Activated T-cell treated with anti-CD3 and anti-CD28 coated beads, Interleukin-2, amount 50 U/mL, for 48 hours (primary cell): ENCODE results near the gene NKAIN2.
"Not testable (repeated sequence)": the region's sequence is repeated elsewhere in the genome, so short reads cannot be mapped to it uniquely, and the experiment has no call there.

Experiments used
- DNase-seq, 2 experiments: peaks; one replicate each; pipeline ENCODE4 v3.0.0-alpha.2; 2020

NKAIN2 gene

DNA sequence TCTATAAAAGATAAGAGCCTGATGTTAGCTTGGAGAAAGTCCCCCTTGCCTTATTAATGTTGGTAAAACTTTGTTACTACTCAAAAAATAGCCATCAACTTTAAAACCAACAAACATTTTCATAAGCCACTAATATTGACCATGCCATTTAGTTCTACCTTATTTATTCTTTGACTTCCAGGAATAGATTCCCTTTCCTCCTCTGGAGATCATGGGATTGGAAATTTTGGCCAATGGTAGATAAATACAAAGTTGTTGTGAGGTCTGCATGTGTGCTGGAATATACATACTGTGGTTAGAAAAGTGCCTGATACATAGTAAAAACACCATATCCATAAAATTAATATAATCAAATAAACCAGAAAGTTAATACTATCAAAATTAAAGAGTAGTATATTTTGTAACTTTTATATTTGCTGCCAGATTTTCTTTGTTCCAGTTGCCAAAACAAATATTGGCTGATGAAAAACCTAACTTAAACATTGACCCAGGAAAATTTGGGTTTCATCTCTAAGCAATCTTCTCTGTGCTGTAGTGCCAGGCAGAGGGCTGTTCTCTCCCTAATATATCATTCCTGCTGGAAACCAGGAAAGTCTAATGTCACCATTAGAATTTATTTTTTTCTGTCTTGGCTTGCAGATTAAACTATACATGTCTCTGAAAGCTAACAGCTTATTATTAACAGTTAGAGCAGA is 169.1 kb downstream of the NKAIN2 start:
- DNase-seq: no peak

DNA sequence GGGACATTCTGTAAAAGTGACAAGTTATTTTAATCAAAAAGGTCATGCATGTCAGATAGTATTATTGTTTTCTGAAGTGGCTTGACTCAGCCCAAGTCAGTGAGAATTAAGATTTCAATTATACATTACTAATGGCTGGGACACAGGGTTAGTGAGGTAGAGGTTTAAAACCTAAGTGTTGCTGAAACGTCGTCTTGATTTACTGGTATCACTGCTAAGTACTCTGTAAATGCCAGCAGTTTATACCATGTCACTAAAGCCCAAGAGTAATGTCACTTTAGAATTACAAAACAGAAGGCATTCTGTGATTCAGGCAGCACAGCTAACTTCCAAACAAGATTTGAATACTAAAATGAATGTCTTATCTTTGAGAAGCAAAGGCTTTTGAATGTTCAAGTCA is 176.6 kb downstream of the NKAIN2 start:
- DNase-seq: no peak

DNA sequence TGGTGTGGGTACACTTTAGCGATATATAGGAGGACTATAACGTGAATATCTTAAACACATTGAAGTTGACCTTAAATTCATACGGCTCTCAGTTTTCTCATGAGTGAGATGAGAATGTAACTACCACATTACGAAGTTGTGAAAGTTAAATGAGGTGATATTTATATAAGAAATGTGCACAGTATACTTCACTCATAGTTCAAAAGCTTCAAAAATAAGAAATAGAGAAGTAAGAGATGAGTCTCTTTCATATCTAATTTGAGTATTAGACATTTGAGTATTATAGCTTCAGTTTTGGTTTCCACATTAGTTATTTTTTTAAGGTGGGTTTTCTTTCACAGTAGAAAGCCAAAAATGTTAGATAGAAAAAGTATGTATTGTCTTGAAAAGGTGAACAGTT is 183.3 kb downstream of the NKAIN2 start:
- DNase-seq: no peak

DNA sequence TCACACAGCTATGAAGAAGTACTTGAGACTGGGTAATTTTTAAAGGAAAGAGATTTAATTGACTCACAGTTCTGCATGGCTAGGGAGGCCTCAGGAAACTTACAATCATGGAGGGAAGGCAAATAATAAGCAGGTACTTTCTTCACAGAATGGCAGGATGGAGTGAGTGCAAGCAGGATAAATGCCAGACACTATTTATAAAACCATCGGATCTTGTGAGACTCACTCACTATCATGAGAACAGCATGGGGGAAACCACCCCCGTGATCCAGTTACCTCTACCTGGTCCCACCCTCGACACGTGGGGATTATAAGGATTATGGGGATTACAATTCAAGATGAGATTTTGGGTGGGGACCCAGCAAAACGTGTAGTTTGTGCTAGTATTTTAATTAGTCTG is 186.3 kb downstream of the NKAIN2 start:
- DNase-seq: not testable (repeated sequence)

DNA sequence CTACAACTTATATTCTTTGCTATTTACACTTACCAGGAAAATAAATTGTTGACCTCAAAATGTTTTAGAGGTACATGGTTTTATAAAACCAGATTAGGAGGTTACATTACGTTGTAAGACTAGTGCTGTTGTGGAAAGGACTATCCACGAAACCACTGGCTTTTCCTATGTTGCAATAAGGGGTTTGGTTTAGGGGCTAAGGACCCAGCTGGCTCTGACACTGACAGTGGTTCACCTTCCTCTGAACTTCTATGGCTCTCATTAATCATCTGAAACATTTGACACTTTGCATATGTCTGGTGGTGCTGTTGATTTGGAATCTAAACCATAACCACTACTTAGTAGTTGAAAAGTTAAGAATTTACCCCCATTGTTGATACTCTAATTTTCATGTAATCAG is 186.7 kb downstream of the NKAIN2 start:
- DNase-seq: no peak

DNA sequence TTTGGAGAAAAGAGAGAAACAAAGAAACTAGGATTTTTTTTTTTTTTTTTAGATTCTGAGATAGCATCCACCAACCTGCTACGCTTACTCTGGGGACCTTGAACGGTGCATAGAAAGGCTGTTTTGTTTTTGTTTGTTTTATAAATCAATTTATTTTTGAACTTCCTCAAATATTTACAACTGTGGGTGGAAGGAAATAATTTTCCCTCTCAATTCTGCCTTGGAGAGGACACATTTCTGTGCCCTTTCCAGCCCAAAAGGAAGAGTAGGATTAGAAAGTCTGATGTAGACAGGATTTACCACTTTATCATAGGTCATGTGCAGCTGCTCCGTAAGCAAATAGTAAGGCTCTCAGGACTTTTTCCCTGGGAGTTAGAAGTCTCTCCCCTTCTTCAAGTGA is 190.5 kb downstream of the NKAIN2 start:
- no peak for DNase-seq

DNA sequence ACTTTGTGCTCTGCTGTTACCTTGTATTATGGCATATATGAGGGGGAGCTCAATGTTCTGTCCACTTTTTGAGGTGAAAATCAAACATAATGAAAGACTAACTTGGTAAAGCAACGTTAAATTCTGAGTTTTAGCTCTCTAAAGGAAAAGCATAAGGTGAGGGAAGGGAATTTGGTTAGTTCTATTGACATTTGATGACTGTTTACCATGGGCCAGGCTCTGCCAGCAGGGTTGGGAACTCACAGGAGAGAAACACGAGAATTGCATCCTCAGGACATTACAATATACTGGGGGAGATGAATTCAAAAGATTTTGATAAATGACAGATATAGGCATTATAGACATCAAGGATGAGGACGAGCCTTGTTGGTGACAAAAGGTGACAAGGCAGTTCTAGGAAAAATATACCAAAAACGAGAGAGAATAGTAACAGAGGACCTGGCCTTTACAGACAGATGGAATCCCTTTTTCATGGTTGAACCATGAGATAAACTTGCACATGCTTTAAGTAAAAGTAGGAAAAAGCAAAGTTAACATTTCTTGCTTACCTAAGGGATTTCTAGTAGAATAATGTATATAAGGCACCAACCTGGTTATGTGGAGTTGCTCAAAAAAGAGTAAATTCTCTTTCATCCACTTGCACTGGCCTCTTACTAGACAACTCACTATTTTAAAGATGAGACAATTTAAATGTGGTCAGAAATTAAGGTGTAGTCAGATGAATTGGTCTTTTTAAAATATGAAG is 191.4 kb downstream of the NKAIN2 start:
- no peak for DNase-seq

DNA sequence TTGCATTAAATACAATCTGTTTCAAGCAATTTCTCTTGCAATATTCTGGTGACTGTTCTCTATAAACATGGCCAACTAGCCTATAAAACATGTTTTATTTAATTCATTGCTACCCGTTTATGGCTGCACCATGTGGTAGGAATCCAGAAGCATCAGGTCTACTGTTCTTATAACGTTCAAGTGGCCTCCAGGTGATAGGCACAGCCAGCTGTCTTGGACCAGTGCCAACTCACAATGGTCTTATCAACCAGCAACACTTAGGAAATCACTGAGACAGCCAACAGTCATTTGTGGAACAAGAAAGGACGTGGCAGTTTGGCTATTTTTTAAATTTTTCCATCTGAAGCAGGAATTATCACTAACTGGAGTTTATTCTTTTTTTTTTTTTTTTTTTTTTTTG is 193.6 kb downstream of the NKAIN2 start:
- DNase-seq: no peak

DNA sequence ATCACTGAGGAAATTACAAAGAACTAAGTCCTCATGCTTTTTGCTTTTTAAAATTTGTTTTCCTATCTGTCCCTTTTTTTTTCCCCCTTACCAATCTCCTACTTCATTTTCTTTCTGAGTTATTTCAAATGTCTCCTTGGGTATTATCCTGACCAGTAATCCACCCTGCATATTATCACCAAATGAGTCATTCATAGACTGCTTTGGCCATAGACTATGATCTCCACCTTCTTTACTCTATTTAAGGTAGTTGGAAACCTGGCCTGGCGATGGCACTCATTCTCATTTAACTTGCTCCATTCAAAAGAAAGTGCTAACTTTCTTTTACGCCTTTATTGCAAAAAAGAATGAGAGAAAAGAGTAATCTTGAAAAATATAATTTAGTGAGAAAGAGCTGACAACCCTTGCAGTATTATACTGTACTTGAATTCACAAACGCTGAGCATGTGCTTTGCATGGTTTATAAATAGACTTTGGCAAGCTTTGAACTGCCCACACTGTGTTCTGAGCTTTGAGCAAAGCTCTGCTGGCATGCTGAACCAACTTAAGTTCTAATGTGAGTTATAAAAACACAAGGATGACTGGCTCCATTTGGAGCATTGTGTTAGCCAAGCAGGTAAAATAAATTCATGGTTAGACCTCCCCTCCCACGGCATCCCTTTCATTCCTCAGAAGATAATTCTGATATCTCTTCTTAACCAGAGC is 198.9 kb downstream of the NKAIN2 start:
- DNase-seq: no peak

DNA sequence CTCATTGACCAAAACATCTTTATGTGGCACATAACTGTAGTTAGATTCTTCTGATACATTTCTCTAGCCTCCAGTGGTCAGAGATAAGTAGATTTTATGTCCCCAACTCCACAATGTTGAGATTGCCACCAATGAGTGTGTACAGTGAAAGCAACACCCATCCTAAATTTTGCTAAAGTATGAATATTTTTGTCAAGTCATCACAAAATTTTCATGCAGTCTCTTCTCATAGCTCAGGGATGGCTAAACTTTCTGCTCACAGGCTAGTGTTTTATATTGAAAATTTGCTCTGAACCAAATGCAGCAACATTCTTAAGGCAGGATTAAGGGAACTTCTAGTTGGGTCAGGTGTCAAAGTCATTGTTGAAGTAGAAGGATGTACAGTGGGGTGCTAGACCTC is 203.6 kb downstream of the NKAIN2 start:
- DNase-seq: no peak

DNA sequence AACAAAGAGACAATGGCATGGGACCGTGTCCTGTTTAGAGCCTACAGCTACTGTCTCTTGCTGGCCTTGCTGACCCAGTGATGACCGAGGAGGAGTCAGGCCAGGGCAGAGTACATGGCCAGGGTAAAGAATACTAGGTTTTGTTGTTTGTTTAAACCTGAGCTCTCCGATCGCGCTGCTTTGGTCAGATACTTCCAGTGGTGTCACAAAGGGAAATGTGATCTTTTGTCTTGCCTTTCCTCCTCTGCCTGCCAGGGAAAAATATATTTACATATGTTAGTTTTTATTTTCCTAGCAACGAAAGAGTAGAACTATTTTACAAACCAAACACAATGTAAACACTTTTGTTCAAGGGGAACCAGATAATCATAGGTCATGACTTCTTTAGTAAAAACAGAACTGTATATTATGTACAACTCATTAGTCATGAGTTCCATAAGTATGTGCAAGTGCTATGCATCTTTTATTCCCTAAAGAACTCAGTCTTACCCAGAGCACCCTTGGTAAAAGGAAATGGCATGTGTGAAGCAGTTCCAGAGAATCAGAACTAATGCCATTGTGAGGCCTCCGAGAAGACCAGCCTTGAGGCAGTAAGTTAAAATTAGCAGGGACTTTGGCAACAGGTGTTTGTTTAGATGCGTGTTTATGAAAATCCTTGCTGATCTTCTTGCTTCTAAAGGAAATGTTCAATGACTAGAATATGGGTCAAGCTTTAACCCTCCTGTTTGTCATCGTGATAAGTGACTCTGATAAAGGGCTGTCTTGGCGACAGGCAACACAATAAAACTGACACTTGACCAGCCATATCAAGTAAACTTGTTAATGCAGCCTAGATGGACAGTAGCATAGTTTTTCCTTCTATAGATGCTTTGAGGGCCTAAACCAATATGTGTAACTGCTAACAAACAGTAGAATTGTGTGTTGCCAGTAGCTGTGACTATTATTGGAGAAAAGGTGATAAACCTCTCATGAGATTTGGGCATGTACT is 204.6 kb downstream of the NKAIN2 start:
- no peak for DNase-seq

DNA sequence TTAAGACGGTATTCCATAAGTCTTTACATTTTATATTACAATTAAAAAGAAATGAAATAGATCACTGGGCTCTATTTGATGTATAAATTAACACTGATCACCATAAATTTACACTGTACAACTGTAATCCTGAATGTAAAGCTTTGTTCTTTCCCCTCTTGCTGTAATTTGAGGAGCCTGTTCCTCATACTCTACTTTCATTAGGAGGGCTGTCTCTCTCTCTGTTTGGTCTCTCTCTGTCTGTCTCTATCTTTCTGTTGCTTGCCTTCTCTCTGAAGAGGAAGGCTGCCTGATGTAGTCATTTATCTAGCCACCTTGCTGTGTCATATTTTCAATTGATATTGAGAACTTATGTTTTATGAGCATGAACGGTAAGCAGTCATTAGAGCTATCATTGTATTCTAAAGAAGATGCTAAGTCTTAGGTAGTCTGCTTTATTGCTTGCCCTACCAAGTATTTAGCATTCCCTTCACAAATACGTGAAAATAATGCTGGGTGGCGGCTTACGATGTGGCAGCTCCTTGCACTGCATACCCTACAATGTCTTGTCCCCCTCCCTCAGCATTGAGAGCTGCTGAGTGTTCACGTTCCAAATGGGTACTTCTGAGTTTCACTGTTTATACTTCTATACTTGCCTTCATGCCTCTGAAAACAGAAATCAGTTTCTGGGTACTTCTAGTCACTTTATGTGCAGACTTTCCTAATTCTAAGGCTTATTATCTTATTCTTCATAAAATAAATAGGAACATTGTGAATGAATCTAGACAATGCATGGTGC is 205.5 kb downstream of the NKAIN2 start:
- no peak for DNase-seq

DNA sequence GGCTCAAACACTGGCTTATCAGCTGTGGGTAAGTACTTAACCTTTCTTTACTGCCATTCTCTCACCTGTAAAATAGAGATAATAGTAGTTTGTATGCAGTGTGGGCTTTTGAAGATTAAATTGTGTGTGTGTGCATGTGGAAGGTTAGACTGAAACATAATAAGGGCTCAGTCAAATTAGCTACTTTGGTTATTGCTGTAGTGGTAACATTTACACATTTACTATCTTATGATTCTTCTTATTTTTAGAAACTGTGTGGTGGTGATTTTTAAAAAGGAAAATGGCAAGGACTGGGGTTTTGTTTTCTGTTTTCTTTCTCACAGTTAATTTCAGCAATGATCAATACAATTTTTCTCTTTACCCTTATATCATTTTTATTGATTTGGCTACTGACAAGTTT is 206.9 kb downstream of the NKAIN2 start:
- no peak for DNase-seq

DNA sequence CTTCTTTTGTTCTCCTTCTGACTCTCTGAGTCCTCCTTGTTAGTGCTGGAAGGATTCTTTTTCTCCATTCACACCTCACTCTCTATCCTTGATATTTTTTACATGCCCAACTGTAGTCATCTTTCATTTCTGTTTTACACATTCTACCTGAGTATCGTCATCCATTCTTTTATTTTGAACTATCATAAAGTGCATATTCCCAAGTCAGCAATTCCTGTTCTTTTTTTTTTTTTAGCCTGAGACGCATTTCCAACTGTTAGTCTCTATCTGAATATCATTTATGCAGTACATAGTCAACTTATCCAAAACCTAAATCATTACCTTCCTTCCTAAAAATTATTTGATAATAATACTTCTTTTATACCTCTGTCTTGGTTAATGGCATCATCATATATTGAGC is 207.5 kb downstream of the NKAIN2 start:
- DNase-seq: no peak

DNA sequence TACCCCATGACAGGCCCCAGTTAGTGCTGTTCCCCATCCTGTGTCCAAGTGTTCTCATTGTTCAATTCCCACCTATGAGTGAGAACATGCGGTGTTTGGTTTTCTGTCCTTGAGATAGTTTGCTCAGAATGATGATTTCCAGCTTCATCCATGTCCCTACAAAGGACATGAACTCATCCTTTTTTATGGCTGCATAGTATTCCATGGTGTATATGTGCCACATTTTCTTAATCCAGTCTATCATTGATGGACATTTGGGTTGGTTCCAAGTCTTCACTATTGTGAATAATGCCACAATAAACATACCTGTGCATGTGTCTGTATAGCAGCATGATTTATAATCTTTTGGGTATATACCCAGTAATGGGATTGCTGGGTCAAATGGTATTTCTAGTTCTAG is 218.4 kb downstream of the NKAIN2 start:
- not testable (repeated sequence) for DNase-seq

DNA sequence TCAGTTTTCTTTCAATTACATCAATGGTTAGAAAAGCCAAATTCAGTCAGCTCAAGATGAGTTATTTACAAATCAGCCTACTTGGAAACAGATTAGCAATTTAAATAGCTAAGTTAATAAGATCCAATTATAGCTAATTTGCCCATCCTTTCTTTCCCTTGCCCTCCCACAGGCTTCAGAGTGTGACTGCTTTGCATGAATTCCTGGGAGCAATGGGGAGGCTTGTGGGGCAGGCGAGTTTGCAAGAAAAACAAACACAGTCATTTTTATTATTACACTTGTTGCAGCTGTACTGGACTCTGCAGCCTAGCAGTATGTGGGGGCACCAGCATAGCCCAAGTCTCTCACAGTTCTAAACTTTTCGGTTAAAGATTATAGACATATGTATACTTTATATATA is 219.0 kb downstream of the NKAIN2 start:
- no peak for DNase-seq

DNA sequence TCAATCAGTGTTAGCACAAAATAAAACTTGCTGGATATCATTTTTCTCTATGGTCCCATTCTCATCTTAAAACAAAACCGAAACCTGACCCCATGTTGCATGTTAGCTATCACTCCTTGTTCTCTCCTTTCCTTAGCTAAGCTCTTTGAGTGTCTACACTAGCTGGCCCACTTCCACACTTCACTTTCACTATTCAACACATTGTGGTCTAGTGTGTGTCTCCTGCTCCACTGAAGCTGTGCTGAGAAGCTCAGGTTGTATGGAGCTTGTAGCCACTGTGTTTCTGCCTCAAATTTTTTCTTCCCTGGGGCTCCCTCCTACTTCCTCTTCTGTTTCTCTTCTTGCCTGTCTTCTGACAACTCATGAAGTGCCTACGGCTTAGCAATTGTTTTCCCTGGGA is 223.0 kb downstream of the NKAIN2 start:
- no peak for DNase-seq

DNA sequence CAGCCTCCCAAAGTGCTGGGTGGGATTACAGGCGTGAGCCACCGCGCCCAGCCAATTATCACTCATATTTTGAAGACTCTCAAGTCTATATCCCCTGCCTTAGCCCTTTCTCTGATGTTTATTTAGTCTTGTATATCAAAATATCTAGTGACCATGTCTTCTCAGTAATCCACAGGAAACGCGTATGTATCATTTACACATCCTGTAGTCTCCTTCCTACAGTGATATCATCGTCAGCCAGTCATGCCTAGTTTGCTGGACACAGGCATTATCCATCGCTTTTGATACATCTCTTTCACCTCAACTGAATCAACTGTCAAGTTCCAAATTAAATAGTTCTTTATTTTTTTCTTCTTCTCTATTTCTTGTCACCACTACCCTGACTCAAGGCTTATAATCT is 223.7 kb downstream of the NKAIN2 start:
- DNase-seq: no peak

DNA sequence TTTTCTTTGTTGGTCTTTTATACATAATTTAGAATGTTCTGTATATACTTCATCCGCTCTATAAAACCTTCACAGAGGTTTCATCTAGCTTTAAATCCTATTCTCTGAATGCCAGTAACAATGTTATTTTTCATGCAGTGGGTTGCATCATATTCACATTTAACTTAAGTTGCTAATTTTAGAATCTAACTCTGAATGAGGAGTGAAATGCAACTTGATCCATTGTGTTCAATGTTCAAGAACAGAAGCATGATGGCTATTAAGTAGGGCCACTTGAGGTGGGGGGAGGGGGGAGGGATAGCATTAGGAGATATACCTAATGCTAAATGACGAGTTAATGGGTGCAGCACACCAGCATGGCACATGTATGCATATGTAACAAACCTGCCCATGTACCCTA is 224.5 kb downstream of the NKAIN2 start:
- no peak for DNase-seq

DNA sequence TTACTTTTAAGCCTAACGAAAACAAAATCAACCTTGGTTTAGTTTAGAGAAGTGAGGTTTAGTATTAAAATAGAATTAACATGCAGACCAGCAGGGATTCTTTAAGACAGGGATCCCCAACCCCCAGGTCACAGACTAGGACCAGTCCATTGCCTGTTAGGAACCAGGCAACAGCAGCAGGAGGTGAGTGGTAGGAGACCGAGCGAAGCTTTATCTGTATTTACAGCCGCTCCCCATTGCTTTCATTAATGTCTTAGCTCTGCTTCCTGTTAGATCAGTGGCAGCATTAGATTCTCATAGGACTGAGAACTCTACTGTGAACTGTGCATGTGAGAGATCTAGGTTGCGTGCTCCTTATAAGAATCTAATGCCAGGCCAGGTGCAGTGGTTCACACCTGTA is 225.9 kb downstream of the NKAIN2 start:
- DNase-seq: no peak

DNA sequence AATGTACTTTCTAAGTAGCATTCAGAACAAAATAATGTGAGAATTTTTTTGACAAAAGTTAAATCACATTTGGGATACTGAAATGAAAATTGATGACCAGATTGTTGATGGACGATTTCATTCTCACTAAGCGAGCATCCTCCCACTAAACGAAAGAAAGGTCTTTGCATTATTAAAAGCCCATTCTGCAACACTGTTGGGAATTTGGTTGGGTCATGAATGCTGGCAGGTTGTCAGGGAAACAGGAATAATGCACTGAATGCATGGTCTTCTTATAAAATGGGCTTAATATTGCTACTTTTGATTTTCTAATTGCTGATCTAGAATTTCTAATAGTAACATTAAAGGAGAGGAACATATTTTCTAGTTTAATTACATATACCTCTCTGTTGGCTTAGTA is 229.8 kb downstream of the NKAIN2 start:
- DNase-seq: no peak

DNA sequence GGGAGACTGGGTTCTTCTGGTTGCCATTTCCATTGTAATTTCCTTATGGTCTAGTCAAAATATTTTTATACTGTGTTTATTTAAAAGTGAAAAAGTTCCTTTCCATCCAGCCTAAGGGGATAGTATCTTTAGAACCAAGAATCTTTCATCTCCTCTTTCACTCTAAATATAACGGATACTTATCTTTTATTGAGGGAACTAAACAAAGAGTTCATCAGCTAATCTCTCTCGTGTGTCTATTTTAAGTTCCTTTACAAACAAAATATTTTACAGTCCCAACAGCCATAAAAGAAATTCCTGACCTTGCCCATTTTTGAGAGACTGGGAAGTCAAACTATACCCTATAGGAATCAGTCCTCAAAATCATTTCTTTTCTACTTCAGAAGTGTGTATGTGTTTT is 232.7 kb downstream of the NKAIN2 start:
- DNase-seq: no peak
